Neural cell (in vitro differentiated cells): ENCODE measurements around the gene GDA. TPM values are rescaled to one million over a fixed set of nuclear protein-coding genes. Genes with fewer than 3 reads are reported as not detected.

Experiments
- H2AFZ ChIP-seq: fragments of 200-600, 300-800 bp; sonication (generic), shearing (Covaris generic); 2 replicates; pipeline ENCODE4 v1.6.0; 2014; ENCODE audit warnings: low read depth, mild to moderate bottlenecking, antibody characterized with exemption, low read length, moderate library complexity
- H3F3A ChIP-seq: fragments of 200-600 bp; shearing (Covaris generic); 2 replicates; pipeline ENCODE4 v1.6.1; 2016; ENCODE audit warnings: mild to moderate bottlenecking, moderate library complexity, mixed read lengths, antibody characterized with exemption, low read length; ENCODE audit not compliant: insufficient read depth, poor library complexity, severe bottlenecking
- H3K27ac ChIP-seq: fragments of 200-600, 300-800 bp; sonication (generic), shearing (Covaris generic); 2 replicates; pipeline ENCODE4 v1.5.1; 2014; ENCODE audit warnings: mild to moderate bottlenecking, low read length, moderate library complexity
- H3K27me3 ChIP-seq: fragments of 300-800, 200-600 bp; sonication (generic), shearing (Covaris generic); 2 replicates; pipeline ENCODE4 v1.6.0; 2014; ENCODE audit warnings: mild to moderate bottlenecking, low read depth, low read length, moderate library complexity; ENCODE audit not compliant: insufficient read depth
- H3K36me3 ChIP-seq: fragments of 300-800, 200-600 bp; sonication (generic), shearing (Covaris generic); 2 replicates; pipeline ENCODE4 v1.5.1; 2014; ENCODE audit warnings: mild to moderate bottlenecking, antibody characterized with exemption, low read length, moderate library complexity; ENCODE audit not compliant: insufficient read depth
- H3K4me2 ChIP-seq: fragments of 300-800, 200-600 bp; sonication (generic), shearing (Covaris generic); 2 replicates; pipeline ENCODE4 v1.6.0; 2014; ENCODE audit warnings: mild to moderate bottlenecking, low read length
- H3K4me3 ChIP-seq: fragments of 300-800, 200-600 bp; sonication (generic), shearing (Covaris generic); 2 replicates; pipeline ENCODE4 v1.5.1; 2014; ENCODE audit warnings: mild to moderate bottlenecking, low read length, moderate library complexity
- H3K79me2 ChIP-seq: fragments of 200-600 bp; shearing (Covaris generic); replicated peaks from 2 replicates; pipeline ENCODE4 v1.6.0; 2014; ENCODE audit warnings: mild to moderate bottlenecking, low read length, moderate library complexity; ENCODE audit not compliant: insufficient read depth
- H3K9ac ChIP-seq: fragments of 300-800, 200-600 bp; sonication (generic), shearing (Covaris generic); 2 replicates; pipeline ENCODE4 v1.6.1; 2016; ENCODE audit warnings: mild to moderate bottlenecking, low read length, mixed read lengths
- H3K9me2 ChIP-seq: fragments of 200-600 bp; shearing (Covaris generic); 2 replicates; pipeline ENCODE4 v1.6.1; 2016; ENCODE audit warnings: mild to moderate bottlenecking, low read length, mixed read lengths; ENCODE audit not compliant: insufficient read depth
- H3K9me3 ChIP-seq: fragments of 200-600, 300-800 bp; sonication (generic), shearing (Covaris generic); 2 replicates; pipeline ENCODE4 v1.6.1; 2016; ENCODE audit warnings: mild to moderate bottlenecking, mixed run types, low read length, moderate library complexity, mixed read lengths
- H4K20me1 ChIP-seq: fragments of 200-600 bp; shearing (Covaris generic); 2 replicates; pipeline ENCODE4 v1.6.1; 2016; ENCODE audit warnings: mild to moderate bottlenecking, mixed run types; ENCODE audit not compliant: insufficient read depth
- CTCF ChIP-seq: fragments of 450-650 bp; IDR thresholded peaks from 2 replicates; pipeline ENCODE4 v1.5.1; 2014; ENCODE audit warnings: antibody characterized with exemption, mild to moderate bottlenecking, moderate library complexity; ENCODE audit not compliant: poor library complexity, severe bottlenecking
- EP300 ChIP-seq: fragments of 450-650 bp; conservative IDR thresholded peaks from 2 replicates; pipeline ENCODE4 v1.6.1; 2014; ENCODE audit warnings: antibody characterized with exemption, mild to moderate bottlenecking, moderate library complexity; ENCODE audit not compliant: poor library complexity, severe bottlenecking
- EZH2 ChIP-seq: fragments of 200-600, 300-800 bp; shearing (Covaris generic), sonication (generic); IDR thresholded peaks from 2 replicates; pipeline ENCODE4 v1.6.1; 2014; ENCODE audit warnings: antibody characterized with exemption, low read length, borderline replicate concordance, mild to moderate bottlenecking; ENCODE audit not compliant: insufficient read depth, poor library complexity, severe bottlenecking
- MXI1 ChIP-seq: fragments of 450-650 bp; conservative IDR thresholded peaks from 2 replicates; pipeline ENCODE4 v1.6.1; 2014; ENCODE audit warnings: antibody characterized with exemption, mild to moderate bottlenecking; ENCODE audit not compliant: poor library complexity, severe bottlenecking
- POLR2AphosphoS5 ChIP-seq: IDR thresholded peaks from 2 replicates; pipeline ENCODE4 v1.6.1; 2012
- RAD21 ChIP-seq: fragments of 450-650 bp; conservative IDR thresholded peaks from 2 replicates; pipeline ENCODE4 v1.6.1; 2014; ENCODE audit warnings: antibody characterized with exemption, mild to moderate bottlenecking, moderate library complexity
- REST ChIP-seq: IDR thresholded peaks from 2 replicates; pipeline ENCODE4 v1.6.1; 2012; ENCODE audit warnings: borderline replicate concordance
- SMC3 ChIP-seq: fragments of 450-650 bp; conservative IDR thresholded peaks from 2 replicates; pipeline ENCODE4 v1.6.1; 2014; ENCODE audit warnings: antibody characterized with exemption, mild to moderate bottlenecking, moderate library complexity; ENCODE audit not compliant: poor library complexity
- TAF1 ChIP-seq: IDR thresholded peaks from 2 replicates; pipeline ENCODE4 v1.6.1; 2012; ENCODE audit warnings: low read depth
- polyA plus RNA-seq: library from polyadenylated mRNA; depleted of rRNA; stranded (reverse); fragments of >200 nt; gene quantifications from 2 replicates; pipeline ENCODE4 v1.2.3, GENCODE V29; 2014

Gene GDA
- polyA plus RNA-seq, 1 donor from 2014 or later = 0.26 TPM

- Histone ChIP-seq H4K20me1 (no peaks in the 10 kb centered on the region), H3K4me2 (no peak overlapping the region), H3K9me3 (no peaks in the 10 kb centered on the region), H2AFZ (no peak overlapping the region), H3K79me2 (no peaks in the 10 kb centered on the region), H3K27me3 (no peaks in the 10 kb centered on the region), H3K36me3 (no peaks in the 10 kb centered on the region), H3K9ac (no peak overlapping the region), H3F3A (no peaks in the 10 kb centered on the region), H3K27ac (no peak overlapping the region), H3K9me2 (no peaks in the 10 kb centered on the region), H3K4me3 (no peak overlapping the region)
- no peak for TF ChIP-seq TAF1
- TF ChIP-seq SMC3 = no peak
- TF ChIP-seq REST = no peak
- TF ChIP-seq EP300 = no peak
- TF ChIP-seq CTCF = no peak
- TF ChIP-seq POLR2AphosphoS5 = no peak
- TF ChIP-seq RAD21 = no peak
- TF ChIP-seq EZH2 = no peak
- no peak for TF ChIP-seq MXI1
These were observed 105.8 kb downstream of the GDA start for GRCh38 chr9:72254901-72255545.

GRCh38 chr9:72255569-72255968, 106.3 kb downstream of the GDA start:
- no peaks in the 10 kb centered on the region for H3K27me3 ChIP-seq
- TF ChIP-seq POLR2AphosphoS5 = no peak
- TF ChIP-seq MXI1 = no peak
- no peak for TF ChIP-seq RAD21
- TF ChIP-seq EZH2 = no peak
- no peak for TF ChIP-seq EP300
- TF ChIP-seq SMC3 = no peak
- TF ChIP-seq REST = no peak
- no peak for TF ChIP-seq CTCF
- no peak overlapping the region for H3K4me3 ChIP-seq
- no peak overlapping the region for H3K4me2 ChIP-seq
- H3K27ac ChIP-seq = no peak overlapping the region
- no peak overlapping the region for H2AFZ ChIP-seq
- no peaks in the 10 kb centered on the region for H3K9me3 ChIP-seq
- H3K9ac ChIP-seq = no peak overlapping the region
- H3K79me2 ChIP-seq = no peaks in the 10 kb centered on the region
- no peaks in the 10 kb centered on the region for H3K36me3 ChIP-seq
- H3F3A ChIP-seq = no peaks in the 10 kb centered on the region
- no peaks in the 10 kb centered on the region for H3K9me2 ChIP-seq
- no peaks in the 10 kb centered on the region for H4K20me1 ChIP-seq
